ENCODE results near the gene HAPLN2. TPM values are rescaled to one million over a fixed set of nuclear protein-coding genes. Genes with fewer than 3 reads are reported as not detected.

Gene HAPLN2
- 1.8 TPM for polyA plus RNA-seq (2013, experiment 1 of 2)
- 1.7 TPM for polyA plus RNA-seq (2013, experiment 2 of 2)

DNA sequence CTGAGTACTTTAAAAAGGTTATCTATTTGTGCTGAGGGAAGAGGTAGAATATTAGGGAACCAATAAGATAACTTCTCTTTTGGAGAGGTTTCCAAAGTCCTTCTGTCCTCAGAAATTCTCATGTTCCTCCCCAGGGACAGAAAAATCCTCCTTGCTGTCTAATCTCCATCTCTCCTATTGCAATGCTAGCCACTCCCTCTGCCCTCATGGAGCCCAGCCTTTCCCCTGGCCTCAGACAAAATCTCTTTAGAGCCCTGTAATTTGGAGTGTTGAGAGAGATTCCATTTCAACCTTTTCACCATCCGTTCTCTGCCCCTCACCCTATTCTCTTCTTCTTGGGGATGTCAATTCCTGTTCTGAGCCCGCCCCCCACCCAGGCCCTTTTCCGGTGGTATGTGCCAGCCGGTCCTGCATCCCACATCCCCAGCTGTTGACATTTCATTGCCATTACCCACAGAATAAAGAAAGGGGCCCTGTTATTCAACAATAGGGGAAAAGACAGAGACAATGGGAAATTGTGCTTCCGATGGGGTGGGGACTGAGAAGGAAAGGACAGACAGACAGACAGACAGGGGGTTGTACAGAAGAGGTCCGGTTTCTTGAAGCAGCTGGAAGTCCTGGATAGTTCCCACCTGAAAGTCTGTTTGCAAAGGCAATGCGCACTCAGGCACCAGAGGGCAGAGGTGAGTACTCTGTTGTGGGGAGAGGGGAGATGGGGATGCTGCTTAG is at the start of gene HAPLN2:
HAPLN2 (plus strand) TSS at position 563 of the 729 bp plus-strand sequence. CDS start 4,076 bp downstream, outside the sequence.
- no CpG with 5 or more reads among the region's 7 CpGs for WGBS, 2 donors (ENCODE audit: extremely low coverage in 2 of 2, insufficient read length in 2 of 2, insufficient replicate concordance in 1 of 2)
- Histone ChIP-seq H3K23ac (ENCODE audit: low read depth, low read length, poor library complexity) (no peak within 1 kb of the TSS), H2AFZ (ENCODE audit: low read length) (no peak within 1 kb of the TSS), H3K4me1 (ENCODE audit: control insufficient read depth in 2 of 2, insufficient read depth in 1 of 2, low read depth in 1 of 2, low read length in 2 of 2) (peaks cover 0 to 2% of the 10 kb centered on the region in 2 donors), H3K9ac (ENCODE audit: low read depth, low read length, poor library complexity) (peak within 1 kb of the TSS; percentile 6), H3K4ac (ENCODE audit: low read length) (no peak within 1 kb of the TSS), H3K27ac (replicated peaks; ENCODE audit: low read length) (no peak within 1 kb of the TSS), H3K4me2 (ENCODE audit: insufficient read depth, low read length, poor library complexity, severe bottlenecking) (no peak within 1 kb of the TSS), H3K4me3 (ENCODE audit: low read length in 2 of 2) (no peak within 1 kb of the TSS), H3K36me3 (replicated peaks in 1 of 2; ENCODE audit: control insufficient read depth in 2 of 2, insufficient read depth in 2 of 2, low read length in 2 of 2) (no peaks in the 10 kb centered on the region), H3K79me1 (ENCODE audit: low read depth, low read length) (no peaks in the 10 kb centered on the region), H2BK15ac (ENCODE audit: low read length) (no peak within 1 kb of the TSS), H2BK12ac (ENCODE audit: low read length) (no peak within 1 kb of the TSS), H4K91ac (ENCODE audit: low read depth, low read length, poor library complexity) (no peak within 1 kb of the TSS), H2BK120ac (ENCODE audit: low read depth, low read length) (no peak within 1 kb of the TSS), H3K14ac (ENCODE audit: low read length) (no peak within 1 kb of the TSS), H4K8ac (ENCODE audit: low read depth, low read length) (no peak within 1 kb of the TSS), H3K27me3 (ENCODE audit: control insufficient read depth in 3 of 3, insufficient read depth in 3 of 3, low read depth in 1 of 3, low read length in 3 of 3) (peaks cover 8 to 64% (median 38%) of the 10 kb centered on the region in 3 experiments), H2BK5ac (ENCODE audit: low read length) (no peak within 1 kb of the TSS), H2AK5ac (ENCODE audit: low read depth, low read length) (no peak within 1 kb of the TSS), H3K9me3 (replicated peaks in 1 of 2; ENCODE audit: control insufficient read depth in 2 of 2, insufficient read depth in 1 of 2, low read depth in 1 of 2, low read length in 2 of 2) (peaks cover 0 to 4% of the 10 kb centered on the region in 2 donors), H3K18ac (ENCODE audit: low read length) (no peak within 1 kb of the TSS)
- DNase-seq (ENCODE audit: low spot score) = no peak

DNA sequence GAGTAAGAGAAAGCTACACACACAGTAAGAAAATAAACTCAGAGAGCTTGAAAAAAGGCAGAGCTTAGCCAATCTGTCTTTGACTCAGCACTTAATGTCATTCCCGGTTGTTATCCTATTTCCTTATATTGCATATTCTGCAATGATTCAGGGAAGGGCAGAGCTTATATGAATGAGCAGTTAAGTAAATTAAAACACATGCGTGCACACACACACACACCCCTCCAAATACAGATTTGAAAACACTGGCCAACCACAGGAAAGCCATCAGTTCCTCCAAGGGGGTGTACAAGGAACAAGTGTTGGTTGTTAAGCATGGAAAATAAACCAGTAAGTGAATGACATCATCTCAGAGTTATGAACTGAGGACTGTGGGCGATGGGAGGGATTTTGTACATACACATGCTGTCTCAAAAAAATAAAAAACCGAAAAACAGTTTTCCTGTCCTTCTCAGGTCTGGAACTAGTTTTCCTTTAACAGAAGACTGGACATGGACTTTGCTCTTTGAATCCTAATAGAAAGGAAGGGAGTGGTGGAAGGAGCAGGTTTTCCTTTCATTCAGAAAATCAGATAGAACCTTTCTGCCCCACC is 47.9 kb upstream of the HAPLN2 start:
- Histone ChIP-seq H3K27ac (replicated peaks; ENCODE audit: low read length) (no peak overlapping the region), H2BK120ac (ENCODE audit: low read depth, low read length) (no peak overlapping the region), H2AFZ (ENCODE audit: low read length) (peak overlapping the region; percentile 86), H3K4me1 (ENCODE audit: control insufficient read depth in 2 of 2, insufficient read depth in 1 of 2, low read depth in 1 of 2, low read length in 2 of 2) (peaks cover 3% of the 10 kb centered on the region in 2 donors), H3K4ac (ENCODE audit: low read length) (no peak overlapping the region), H3K79me1 (ENCODE audit: low read depth, low read length) (peaks cover 2% of the 10 kb centered on the region), H3K27me3 (ENCODE audit: control insufficient read depth in 3 of 3, insufficient read depth in 3 of 3, low read depth in 1 of 3, low read length in 3 of 3) (peaks cover 0 to 26% (median 0%) of the 10 kb centered on the region in 3 experiments), H3K14ac (ENCODE audit: low read length) (no peak overlapping the region), H2AK5ac (ENCODE audit: low read depth, low read length) (no peak overlapping the region), H4K91ac (ENCODE audit: low read depth, low read length, poor library complexity) (no peak overlapping the region), H2BK15ac (ENCODE audit: low read length) (no peak overlapping the region), H3K18ac (ENCODE audit: low read length) (no peak overlapping the region), H4K8ac (ENCODE audit: low read depth, low read length) (no peak overlapping the region), H2BK12ac (ENCODE audit: low read length) (no peak overlapping the region), H3K36me3 (replicated peaks in 1 of 2; ENCODE audit: control insufficient read depth in 2 of 2, insufficient read depth in 2 of 2, low read length in 2 of 2) (peaks cover 5 to 38% of the 10 kb centered on the region in 2 donors), H2BK5ac (ENCODE audit: low read length) (no peak overlapping the region), H3K9ac (ENCODE audit: low read depth, low read length, poor library complexity) (no peak overlapping the region), H3K4me2 (ENCODE audit: insufficient read depth, low read length, poor library complexity, severe bottlenecking) (peak overlapping the region; percentile 63), H3K9me3 (replicated peaks in 1 of 2; ENCODE audit: control insufficient read depth in 2 of 2, insufficient read depth in 1 of 2, low read depth in 1 of 2, low read length in 2 of 2) (no peaks in the 10 kb centered on the region), H3K23ac (ENCODE audit: low read depth, low read length, poor library complexity) (no peak overlapping the region), H3K4me3 (ENCODE audit: low read length in 2 of 2) (peak overlapping the region; percentile 74 to 96)
- WGBS, 2 donors (ENCODE audit: extremely low coverage in 2 of 2, insufficient read length in 2 of 2, insufficient replicate concordance in 1 of 2) = no CpG with 5 or more reads among the region's 4 CpGs
- DNase-seq (ENCODE audit: low spot score) = no peak

DNA sequence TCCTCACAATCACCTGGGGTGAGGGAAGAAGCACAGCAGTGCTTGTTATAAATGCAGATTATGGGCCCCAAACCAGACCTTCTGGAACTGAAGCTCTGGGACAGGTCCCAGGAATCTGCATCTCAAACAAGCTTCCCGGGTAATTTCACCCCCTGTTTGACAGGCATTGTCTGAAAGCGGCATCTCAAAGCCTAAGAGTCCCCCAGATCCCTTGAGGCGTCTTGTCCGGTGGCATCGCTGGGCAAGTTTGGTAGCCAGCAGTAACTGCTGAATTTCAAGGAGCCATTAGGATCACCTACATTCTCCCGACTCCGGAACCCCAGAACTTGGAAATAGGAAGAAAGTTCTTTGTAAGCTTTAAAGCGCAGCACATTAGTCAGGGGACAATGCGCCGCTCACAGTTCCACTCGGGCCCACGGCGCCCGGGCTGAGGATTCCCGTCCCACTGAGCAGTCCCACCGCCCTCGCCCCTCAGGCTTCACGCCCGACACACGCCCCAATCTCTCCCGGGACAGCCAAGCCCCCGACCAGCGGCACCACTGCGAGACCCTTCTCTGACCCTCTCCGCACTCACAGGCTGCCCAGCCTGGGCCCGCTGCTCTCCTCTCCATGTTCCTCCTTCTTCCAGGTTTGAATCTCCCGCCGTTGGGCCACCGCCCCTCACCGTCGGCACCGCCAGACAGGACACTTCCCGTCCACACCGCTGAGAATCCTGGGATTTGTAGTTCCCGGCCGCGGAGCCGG is 47.1 kb upstream of the HAPLN2 start, which contains the start of gene IQGAP3:
IQGAP3 (minus strand) TSS at position 647 of the 744 bp plus-strand sequence; CDS start at position 611, 36 bp downstream.
- H4K8ac ChIP-seq (ENCODE audit: low read depth, low read length) = no peak within 1 kb of the TSS
- H3K4ac ChIP-seq (ENCODE audit: low read length) = no peak within 1 kb of the TSS
- peak within 1 kb of the TSS; percentile 74 to 96 for H3K4me3 ChIP-seq (ENCODE audit: low read length in 2 of 2)
- H4K91ac ChIP-seq (ENCODE audit: low read depth, low read length, poor library complexity) = no peak within 1 kb of the TSS
- peaks cover 2% of the 10 kb centered on the region for H3K79me1 ChIP-seq (ENCODE audit: low read depth, low read length)
- H3K4me1 ChIP-seq (ENCODE audit: control insufficient read depth in 2 of 2, insufficient read depth in 1 of 2, low read depth in 1 of 2, low read length in 2 of 2) = peaks cover 3% of the 10 kb centered on the region in 2 donors
- no peak within 1 kb of the TSS for H2AK5ac ChIP-seq (ENCODE audit: low read depth, low read length)
- H2BK15ac ChIP-seq (ENCODE audit: low read length) = no peak within 1 kb of the TSS
- H3K36me3 ChIP-seq (replicated peaks in 1 of 2; ENCODE audit: control insufficient read depth in 2 of 2, insufficient read depth in 2 of 2, low read length in 2 of 2) = peaks cover 5 to 35% of the 10 kb centered on the region in 2 donors
- H3K27me3 ChIP-seq (ENCODE audit: control insufficient read depth in 3 of 3, insufficient read depth in 3 of 3, low read depth in 1 of 3, low read length in 3 of 3) = peaks cover 0 to 26% (median 0%) of the 10 kb centered on the region in 3 experiments
- H2BK12ac ChIP-seq (ENCODE audit: low read length) = peak within 1 kb of the TSS; percentile 18
- H3K9ac ChIP-seq (ENCODE audit: low read depth, low read length, poor library complexity) = peak within 1 kb of the TSS; percentile 91
- no peak within 1 kb of the TSS for H3K14ac ChIP-seq (ENCODE audit: low read length)
- no peak within 1 kb of the TSS for H2BK5ac ChIP-seq (ENCODE audit: low read length)
- H3K23ac ChIP-seq (ENCODE audit: low read depth, low read length, poor library complexity) = no peak within 1 kb of the TSS
- peak within 1 kb of the TSS; percentile 15 for H3K18ac ChIP-seq (ENCODE audit: low read length)
- DNase-seq (ENCODE audit: low spot score) = peak; percentile 78
- no CpG with 5 or more reads among the region's 38 CpGs for whole genome bisulfite sequencing, 2 donors (ENCODE audit: extremely low coverage in 2 of 2, insufficient read length in 2 of 2, insufficient replicate concordance in 1 of 2)
- H3K27ac ChIP-seq (replicated peaks; ENCODE audit: low read length) = no peak within 1 kb of the TSS
- no peak within 1 kb of the TSS for H2BK120ac ChIP-seq (ENCODE audit: low read depth, low read length)
- no peaks in the 10 kb centered on the region for H3K9me3 ChIP-seq (replicated peaks in 1 of 2; ENCODE audit: control insufficient read depth in 2 of 2, insufficient read depth in 1 of 2, low read depth in 1 of 2, low read length in 2 of 2)
- peak within 1 kb of the TSS; percentile 86 for H2AFZ ChIP-seq (ENCODE audit: low read length)
- H3K4me2 ChIP-seq (ENCODE audit: insufficient read depth, low read length, poor library complexity, severe bottlenecking) = peak within 1 kb of the TSS; percentile 63

Measured in neuronal stem cell (in vitro differentiated cells).